ENCODE data around the gene ANKRD35. TPM values are rescaled to one million over a fixed set of nuclear protein-coding genes. Genes with fewer than 3 reads are reported as not detected.

ANKRD35 gene
- total RNA-seq, 1 donor from 2014 or later, result 0.48 TPM

DNA sequence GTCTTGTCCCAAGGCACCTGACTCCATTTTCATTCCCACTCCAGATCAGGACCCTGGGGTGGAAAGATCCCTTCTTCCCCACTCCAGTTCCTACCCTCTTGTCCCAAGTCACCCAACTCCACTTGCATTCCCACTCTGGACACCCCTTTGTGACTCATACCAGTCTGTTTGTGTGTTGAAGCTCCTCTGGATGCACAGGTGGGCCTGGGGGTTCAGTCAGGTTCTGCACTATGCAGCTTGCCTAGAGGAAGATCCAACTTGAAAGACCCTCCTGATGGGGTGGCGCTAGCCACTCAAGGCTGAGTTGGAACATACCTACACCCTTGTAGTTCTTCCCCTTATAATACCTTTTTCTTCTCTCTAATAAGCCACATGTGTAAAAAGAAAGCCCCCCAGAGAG, 9.8 kb upstream of the ANKRD35 start:
- intact Hi-C loops (cut with micrococcal nuclease), result no loop called here

- intact Hi-C loops (cut with micrococcal nuclease), result no loop called here
Measured at GRCh38 chr1:145893306-145894055, 7.8 kb upstream of the ANKRD35 start.

DNA sequence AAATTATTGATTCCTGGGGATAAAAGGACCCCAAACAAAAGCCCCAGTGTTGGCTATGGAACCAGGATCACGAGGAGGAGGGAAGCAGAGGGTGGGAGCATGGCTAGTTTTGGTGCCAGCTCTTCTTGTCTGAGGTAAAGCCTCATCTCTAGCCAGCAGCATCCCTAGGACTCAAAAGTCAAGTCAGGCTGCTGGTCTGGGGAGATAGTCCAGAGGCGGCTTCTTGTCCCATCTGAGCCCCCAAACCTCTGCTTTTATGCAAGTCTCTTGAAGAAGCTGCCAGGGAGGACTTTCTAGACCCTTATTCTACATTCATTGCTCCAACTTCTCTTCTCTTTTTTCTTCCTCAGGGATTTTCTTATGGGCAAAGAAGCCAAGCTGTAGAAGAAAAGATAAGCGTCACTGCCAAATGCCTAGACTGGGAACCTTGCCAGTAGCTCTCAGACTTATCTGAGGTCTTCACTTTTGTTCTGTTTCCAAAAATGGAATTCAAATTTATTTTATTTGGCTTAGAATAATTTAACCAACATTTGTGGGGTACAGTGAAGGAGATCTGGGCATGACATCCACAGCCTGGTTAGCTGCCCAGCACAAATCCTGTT, 6.9 kb upstream of the ANKRD35 start:
- intact Hi-C loops (cut with micrococcal nuclease), result no loop called here

GRCh38 chr1:145891587-145892485, 6.2 kb upstream of the ANKRD35 start:
- intact Hi-C loops (cut with micrococcal nuclease), result no loop called here

DNA sequence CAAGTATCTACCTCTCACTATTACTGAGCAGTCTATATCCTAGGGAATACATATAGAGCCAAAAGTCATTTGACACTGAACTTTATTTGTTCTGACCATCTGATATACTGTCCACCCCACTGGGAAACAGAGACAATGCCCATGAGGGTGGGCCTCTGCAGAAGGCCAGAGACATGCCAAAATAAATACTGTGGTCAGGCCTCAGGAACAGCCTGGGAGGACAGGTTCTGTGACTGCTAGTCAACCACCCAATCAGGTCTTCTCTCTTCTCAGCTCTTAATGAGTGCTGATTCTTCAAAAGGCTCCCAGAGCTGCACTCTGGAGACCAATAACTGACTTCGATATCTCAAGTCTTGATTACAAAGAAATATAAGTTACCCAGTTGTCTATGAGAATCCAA, 5.5 kb upstream of the ANKRD35 start:
- intact Hi-C loops (cut with micrococcal nuclease), result no loop called here

DNA sequence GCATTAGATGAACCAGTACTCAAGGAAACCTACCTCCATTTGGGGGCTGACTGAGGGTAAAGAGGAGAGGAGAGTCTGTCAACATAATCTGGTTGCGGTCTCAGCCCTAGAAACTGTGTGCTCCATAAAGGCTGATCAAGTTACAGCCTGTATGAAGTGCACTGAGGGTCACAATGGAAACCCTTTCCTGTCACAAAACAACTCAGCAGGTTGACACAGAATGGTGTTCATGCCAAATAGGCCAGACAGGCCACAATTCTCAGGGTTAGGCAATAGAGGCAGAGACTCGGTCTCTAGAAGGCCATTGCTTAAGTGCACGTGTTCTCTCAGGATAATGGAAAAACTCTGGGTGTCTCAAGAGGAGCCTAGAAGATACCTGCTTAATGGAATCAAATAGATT, 4.1 kb upstream of the ANKRD35 start:
- intact Hi-C loops (cut with micrococcal nuclease), result no loop called here

GRCh38 chr1:145887631-145888030, 2.0 kb upstream of the ANKRD35 start:
- intact Hi-C loops (cut with micrococcal nuclease), result no loop called here

DNA sequence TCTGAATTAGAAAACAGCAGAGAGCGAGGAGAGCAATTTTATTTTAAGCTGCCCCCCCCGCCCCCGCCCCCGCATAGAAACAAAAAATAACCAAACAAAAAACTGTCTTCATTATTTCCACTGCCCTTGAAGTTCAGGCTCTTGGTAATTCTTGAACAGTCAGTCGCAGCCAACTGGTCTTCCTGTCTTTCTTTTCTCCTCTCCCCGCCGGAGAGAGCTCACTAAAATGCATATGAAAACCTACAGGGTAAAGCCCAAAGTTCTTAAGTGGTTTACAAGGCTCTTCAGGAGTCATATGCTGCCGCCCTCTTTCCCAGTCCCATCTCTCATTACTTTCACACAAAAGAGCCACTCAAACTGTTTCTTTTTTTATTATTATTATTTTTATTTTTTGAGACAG, 1.1 kb upstream of the ANKRD35 start:
- intact Hi-C loops (cut with micrococcal nuclease), result no loop called here

GRCh38 chr1:145886390-145886789, 724 bp upstream of the ANKRD35 start:
- intact Hi-C loops (cut with micrococcal nuclease), result no loop called here

GRCh38 chr1:145884675-145885074, 991 bp downstream of the ANKRD35 start:
- intact Hi-C loops (cut with micrococcal nuclease), result loop anchor here (1.0 to 2.0 kb wide), 5 partner anchors 11 to 74 kb away; partner anchors contain the start of genes LIX1L, NUDT17, PEX11B and PIAS3

DNA sequence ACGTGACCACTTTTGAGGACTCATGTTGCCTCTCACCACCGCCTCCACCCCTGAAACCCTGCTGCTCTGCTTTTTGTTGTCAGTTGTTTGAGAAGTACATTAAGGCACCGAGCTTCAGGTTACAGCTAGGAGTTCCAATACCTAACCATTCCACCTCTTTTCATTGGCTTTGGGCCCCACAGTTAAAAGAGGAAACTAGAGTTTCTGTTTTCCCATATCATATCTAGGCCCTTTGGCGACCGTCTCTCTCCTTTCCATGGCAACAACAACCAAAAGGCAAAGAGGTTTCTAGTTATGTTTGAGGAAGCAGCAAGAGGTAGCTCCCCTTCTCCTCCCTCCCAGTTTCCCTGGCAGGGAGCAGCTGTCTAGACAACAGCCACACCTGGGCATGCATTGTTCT, 5.9 kb downstream of the ANKRD35 start:
- intact Hi-C loops (cut with micrococcal nuclease), result no loop called here

DNA sequence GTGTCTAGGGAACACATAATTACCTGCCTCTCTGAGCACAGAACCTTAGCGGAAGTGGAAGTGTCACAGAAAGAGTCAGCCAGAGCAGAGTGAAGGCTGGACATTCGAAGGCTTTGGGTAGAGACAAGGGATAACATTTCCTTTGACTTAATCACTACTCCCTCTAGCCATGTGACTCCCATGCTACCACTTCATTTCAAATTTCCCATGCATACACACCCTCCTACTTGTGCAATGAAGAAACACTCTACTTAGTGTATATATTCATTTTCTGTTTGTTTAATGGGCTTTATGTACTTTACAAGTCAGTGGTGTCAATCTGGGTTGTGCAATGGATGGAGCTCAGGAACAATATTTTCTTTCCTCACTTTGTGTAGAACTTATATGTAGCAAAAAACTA, 6.9 kb downstream of the ANKRD35 start:
- intact Hi-C loops (cut with micrococcal nuclease), result no loop called here

DNA sequence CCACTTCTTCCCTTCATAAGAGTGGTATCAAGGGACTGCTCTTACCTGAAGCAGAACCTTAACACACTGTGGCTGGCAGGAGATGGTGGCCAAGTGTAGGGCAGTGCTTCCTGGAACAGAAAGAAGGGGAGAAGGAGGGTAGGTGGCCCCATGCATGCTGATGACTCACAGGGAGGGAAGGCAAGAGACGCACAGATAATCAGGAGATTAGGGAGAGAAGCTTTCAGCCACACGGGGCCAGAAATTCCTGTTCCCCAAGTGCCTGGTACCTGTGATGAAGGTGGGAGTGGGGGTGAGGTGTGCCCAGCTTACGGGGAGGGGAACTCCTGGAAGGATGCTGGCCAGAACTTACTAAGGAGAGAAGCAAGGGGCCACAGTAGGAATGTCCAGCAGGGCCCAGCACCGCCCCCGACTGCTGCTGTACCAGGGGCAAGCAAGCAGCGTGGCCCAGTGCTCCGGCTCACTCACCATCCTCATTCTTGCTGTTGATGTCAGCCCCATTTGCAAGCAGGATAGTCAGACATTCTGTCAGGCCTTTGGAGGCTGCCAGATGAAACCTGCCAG, 7.7 kb downstream of the ANKRD35 start:
- intact Hi-C loops (cut with micrococcal nuclease), result no loop called here

DNA sequence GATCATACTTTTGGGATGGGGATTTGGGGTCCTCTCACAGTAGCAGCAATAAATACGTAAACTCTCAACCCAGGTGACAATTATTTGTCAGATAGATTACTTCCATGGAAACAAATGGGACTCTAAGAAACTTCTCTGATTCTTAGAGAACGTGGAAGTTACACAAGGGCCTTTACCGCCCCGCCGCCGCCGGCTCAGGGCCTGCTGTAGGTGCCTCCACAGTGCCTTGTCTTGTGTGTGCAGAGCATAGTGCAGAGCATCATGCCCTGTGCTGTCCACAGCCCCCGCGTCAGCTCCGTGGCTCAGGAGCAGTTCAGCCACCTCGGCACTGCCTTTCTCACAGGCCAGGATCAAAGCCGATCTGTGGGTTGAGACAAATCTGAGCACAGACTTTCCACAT, 11.0 kb downstream of the ANKRD35 start:
- intact Hi-C loops (cut with micrococcal nuclease), result no loop called here

- intact Hi-C loops (cut with micrococcal nuclease), result no loop called here
Measured at GRCh38 chr1:145871994-145872924, 13.4 kb downstream of the ANKRD35 start.

- intact Hi-C loops (cut with micrococcal nuclease), result no loop called here
Measured at GRCh38 chr1:145868232-145868631, 17.4 kb downstream of the ANKRD35 start.

- intact Hi-C loops (cut with micrococcal nuclease), result no loop called here
Measured at GRCh38 chr1:145863282-145864018, 22.2 kb downstream of the ANKRD35 start.

DNA sequence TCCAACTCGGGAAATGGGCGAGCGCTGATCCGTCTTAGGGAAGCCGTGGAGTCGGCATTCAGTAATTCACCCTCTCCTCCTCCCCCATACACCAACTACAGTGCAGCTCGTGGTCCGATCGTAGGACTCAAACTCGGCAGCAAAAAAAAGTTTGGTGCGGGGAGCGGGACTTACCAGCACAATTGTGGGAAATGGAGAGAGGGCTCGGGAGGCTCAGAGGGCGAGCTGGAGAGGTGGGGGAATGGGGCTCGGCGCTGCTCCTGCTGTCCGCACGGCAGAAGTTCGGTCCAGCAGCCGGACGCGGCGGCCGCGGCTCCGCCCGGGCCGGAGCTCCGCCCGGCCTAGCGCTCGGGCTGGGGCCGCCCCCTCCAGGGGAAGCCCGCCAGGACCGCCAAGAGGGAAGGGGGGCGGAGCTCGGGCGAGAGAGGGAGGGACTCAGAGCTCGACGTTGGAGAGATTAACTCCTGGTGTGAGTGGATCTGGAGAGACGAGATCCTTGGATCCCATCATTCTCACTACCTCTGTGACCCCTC, 26.1 kb downstream of the ANKRD35 start:
- intact Hi-C loops (cut with micrococcal nuclease), result loop anchor here (1.0 to 5.0 kb wide), 7 partner anchors 26 to 176 kb away; partner anchors contain the start of genes ANKRD34A, ANKRD35, LIX1L and PEX11B

GRCh38 chr1:145858901-145859490, 26.7 kb downstream of the ANKRD35 start, which contains the start of gene PIAS3:
TSS of gene PIAS3 (minus strand) at chr1:145859081. CDS start at chr1:145858990, 91 bp downstream.
- intact Hi-C loops (cut with micrococcal nuclease), result loop anchor here (1.0 to 5.0 kb wide), 7 partner anchors 26 to 176 kb away; partner anchors contain the start of genes ANKRD34A, ANKRD35, LIX1L and PEX11B

Measured in T-helper 2 cell treated with Interferon-gamma antibody and Interleukin-4, amounts not matched to agents 100 ng/mL and 5 ng/mL, for 36 hours (primary cell).